Thyroid gland (tissue), 4 donors: ENCODE results near the gene IL4R.

ENCODE experiments used
- POLR2A ChIP-seq, 2 donors: fragments of 450-650 bp; IDR thresholded peaks; one replicate each; pipeline ENCODE4 v1.6.1; 2017; ENCODE audit warnings: antibody characterized with exemption in 2 of 2, mild to moderate bottlenecking in 2 of 2, moderate library complexity in 1 of 2
- TF ChIP-seq, protein P1 (sequence below), 6 experiments: fragments of 200-600 bp in 3 of 6; fragments of 450-650 bp in 3 of 6; sonication (generic) in 3 of 6; IDR thresholded peaks; one replicate each; pipeline ENCODE4 v1.5.1; 2016 to 2019; ENCODE audit warnings: antibody characterized with exemption in 6 of 6, mild to moderate bottlenecking in 2 of 6, inconsistent platforms in 1 of 6, moderate library complexity in 1 of 6

DNA sequence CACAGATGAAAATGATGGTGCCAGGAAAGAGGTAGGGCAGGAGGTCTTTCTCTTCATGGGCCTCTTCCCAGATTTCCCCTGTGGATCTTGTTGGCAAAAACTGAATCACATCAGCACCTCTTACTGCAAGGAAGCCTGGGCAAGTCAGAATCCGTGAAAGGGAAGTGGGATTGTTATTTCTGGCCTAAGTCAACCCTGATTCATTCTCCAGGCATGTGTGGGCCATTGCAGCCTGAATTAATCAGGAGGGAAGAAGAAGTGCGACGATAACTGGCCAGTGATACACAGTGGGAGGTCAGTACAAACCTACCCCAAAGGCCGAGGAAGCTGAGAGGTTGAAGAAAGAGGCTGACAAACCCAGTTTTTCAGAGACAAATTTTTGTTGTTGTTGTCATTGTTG, 27.3 kb upstream of the IL4R start:
- TF ChIP-seq, protein P1, sequence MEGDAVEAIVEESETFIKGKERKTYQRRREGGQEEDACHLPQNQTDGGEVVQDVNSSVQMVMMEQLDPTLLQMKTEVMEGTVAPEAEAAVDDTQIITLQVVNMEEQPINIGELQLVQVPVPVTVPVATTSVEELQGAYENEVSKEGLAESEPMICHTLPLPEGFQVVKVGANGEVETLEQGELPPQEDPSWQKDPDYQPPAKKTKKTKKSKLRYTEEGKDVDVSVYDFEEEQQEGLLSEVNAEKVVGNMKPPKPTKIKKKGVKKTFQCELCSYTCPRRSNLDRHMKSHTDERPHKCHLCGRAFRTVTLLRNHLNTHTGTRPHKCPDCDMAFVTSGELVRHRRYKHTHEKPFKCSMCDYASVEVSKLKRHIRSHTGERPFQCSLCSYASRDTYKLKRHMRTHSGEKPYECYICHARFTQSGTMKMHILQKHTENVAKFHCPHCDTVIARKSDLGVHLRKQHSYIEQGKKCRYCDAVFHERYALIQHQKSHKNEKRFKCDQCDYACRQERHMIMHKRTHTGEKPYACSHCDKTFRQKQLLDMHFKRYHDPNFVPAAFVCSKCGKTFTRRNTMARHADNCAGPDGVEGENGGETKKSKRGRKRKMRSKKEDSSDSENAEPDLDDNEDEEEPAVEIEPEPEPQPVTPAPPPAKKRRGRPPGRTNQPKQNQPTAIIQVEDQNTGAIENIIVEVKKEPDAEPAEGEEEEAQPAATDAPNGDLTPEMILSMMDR (IDR thresholded peaks at IDR 0.05), result no peak
- TF ChIP-seq POLR2A (IDR thresholded peaks at IDR 0.05), result no peak
